GM10847 (cell line): Measurements from ENCODE around the gene ROBO1.

ENCODE experiments used
- POLR2A ChIP-seq: IDR thresholded peaks from 2 replicates; pipeline ENCODE4 v1.6.1; 2011; ENCODE audit not compliant: insufficient read length; ENCODE audit errors: extremely low read depth

The ROBO1 gene

GRCh38 chr3:79085171-79085570, 682.6 kb downstream of the ROBO1 start:
- TF ChIP-seq POLR2A: no peak

- TF ChIP-seq POLR2A: no peak
Observed at GRCh38 chr3:79081335-79081734, 686.5 kb downstream of the ROBO1 start.

GRCh38 chr3:79074558-79074957, 693.2 kb downstream of the ROBO1 start:
- TF ChIP-seq POLR2A: no peak

GRCh38 chr3:79067734-79068133, 700.1 kb downstream of the ROBO1 start:
- no peak for TF ChIP-seq POLR2A

DNA sequence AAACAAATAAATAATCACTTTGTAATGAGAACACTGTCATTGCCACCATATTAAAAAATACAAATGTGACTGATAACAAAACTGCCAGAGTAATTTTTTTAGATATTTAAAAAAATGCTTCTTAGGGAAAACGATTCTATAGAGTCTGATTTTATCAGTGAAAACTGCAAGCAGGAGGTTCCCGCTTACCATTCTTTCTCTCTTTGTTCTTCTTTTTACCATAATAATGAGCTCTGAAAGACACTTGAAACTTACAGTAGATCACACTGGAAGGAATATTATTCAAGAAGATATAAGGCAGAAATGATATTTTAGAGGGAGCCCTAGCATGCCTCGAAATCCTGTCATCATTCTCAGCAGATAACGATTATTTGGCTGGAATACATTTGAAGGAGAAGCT, 701.3 kb downstream of the ROBO1 start:
- TF ChIP-seq POLR2A: no peak

DNA sequence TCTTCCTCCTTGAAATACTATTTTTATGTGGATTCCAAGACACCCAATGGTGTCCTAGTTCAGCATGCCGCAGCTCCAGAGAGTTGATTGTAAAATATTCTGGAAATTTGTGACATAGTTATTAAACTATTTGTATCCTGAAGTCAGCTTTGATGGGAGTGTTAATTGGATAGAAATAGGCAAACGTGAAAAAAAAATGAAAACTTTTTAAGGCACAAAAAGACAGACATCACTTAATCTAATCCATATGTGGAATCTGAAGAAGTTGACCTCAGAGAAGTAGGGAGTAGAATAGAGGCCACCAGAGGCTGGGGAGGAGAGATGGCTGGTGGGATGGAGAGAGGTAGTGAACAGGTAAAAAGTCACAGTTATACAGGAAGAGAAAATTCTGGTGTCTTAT, 704.2 kb downstream of the ROBO1 start:
- TF ChIP-seq POLR2A: no peak

DNA sequence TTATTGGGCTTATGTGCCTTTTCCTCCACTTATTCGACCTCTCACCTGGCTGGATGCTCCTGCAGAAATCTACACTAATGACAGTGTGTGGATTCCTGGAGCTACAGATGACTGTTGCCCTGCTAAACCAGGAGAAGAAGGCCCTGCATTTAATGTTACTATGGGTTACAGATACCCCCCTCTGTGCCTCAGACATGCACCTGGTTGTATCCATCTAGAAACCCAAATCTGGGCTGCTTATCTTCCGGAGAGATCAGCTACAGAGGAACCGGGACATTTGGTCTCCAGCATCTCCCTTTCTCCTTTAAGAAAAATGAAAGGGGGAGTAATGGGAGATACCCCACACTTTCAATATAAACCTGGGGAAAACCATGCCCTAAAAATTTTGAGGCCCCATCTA, 710.0 kb downstream of the ROBO1 start:
- TF ChIP-seq POLR2A: no peak

DNA sequence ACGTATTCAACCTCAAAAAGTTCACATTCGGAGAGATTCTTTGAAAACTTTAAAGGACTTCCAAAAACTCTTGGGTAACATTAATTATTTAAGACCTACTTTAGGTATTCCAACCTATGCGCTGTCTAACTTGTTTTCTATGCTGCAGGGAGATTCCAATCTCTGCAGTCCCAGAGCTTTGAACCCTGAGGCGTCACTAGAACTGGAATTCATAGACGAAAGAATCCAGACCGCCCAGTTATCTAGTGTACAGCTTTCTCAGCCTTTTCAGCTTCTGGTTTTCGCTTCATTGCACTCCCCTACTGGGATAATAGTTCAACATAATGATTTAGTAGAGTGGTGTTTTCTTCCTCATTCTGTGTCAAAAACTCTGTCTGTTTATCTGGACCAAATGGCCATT, 711.3 kb downstream of the ROBO1 start:
- no peak for TF ChIP-seq POLR2A

- no peak for TF ChIP-seq POLR2A
Observed at GRCh38 chr3:79052054-79052681, 715.6 kb downstream of the ROBO1 start.

GRCh38 chr3:79047581-79047980, 720.2 kb downstream of the ROBO1 start:
- TF ChIP-seq POLR2A: no peak

DNA sequence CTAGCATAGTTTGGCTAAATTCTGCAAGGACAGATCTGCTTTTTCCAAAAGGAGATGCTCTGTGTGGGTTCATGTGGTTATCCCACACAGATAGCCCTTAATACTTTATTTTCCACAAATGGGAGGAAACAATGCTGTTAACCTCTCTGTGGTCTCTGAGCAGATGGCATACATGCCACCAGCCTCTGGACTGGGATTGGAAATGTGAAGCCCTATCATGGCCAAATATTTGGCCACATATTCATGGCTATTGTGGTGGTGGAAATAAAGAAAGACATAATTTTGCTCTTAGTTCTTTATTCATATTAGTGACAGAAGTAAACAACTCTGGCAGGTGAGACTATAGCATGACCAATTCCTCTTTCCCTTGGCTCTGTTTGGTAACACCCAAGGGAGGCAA, 726.2 kb downstream of the ROBO1 start:
- no peak for TF ChIP-seq POLR2A

DNA sequence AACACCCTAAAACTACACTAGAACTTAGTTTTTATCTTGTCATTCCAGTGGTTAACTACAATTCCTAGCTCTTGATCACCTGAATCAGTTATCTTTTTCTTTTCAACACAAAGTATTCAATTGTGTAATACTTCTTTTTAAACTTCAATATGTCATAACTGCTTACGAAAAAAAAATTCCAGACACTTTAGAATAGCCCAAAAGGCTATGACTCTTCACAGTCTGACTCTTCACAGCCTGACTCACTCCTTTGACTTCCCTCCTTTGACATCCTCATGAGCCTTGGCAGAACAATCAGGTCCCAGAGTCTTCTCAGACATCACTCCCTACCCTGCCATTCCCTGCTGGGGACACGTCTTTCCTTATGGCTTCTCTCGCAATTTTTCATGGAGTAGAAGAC, 727.1 kb downstream of the ROBO1 start:
- TF ChIP-seq POLR2A: no peak

DNA sequence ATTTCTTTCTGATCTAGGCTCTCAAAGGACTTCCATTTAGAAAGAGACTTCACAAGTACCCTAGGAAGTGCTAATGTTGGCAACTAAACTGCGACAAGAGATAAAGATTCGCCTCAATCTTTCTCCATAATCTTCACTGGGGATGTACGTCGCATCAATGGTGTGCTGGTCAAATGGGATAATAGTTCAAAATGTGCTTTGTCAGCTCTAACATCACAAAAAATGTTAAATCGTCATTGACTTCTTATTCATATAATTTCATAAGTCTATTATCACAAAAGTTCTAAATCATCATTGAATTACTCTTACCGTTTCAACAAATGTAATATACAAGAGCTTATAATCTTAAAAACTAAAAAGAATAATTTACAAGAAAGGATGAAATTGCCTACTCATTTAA, 727.7 kb downstream of the ROBO1 start:
- TF ChIP-seq POLR2A: no peak

GRCh38 chr3:79039192-79039591, 728.6 kb downstream of the ROBO1 start:
- TF ChIP-seq POLR2A: no peak

DNA sequence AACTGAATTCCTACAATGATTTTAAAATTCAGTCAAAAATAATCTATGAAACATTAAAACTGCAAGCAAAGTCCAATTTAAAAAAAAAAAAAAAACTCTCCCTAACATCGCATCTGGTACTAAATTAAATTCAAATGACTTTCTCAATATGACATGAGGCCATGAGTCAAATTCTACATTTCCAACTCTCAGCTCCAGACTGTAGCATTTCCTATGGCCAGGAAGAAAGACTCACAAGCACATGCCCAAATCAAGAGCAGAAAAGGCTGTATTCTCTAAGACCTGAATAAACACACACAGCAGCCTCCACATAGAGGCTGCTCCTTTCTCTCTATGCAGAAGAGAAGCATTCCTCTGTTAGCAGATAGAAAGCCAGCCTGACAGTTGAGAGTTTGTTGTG, 729.2 kb downstream of the ROBO1 start:
- TF ChIP-seq POLR2A: no peak

DNA sequence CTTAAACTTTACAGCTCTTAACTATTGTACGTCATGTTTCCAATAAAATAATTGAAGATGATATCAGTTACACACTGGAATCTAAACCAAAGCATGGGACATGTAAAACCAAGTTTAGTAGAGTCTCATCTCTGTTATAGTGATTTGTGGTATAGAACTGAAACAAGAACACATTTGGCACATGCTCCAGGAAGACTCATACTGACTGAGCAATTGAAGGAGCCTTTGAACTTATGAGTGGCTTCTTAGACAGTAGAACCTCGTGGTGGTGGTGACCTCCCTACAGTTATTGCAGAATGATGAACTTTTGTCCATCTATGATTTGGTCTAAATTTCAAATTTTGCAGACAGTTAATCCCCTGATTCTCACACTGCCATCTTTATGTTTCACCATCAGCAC, 729.7 kb downstream of the ROBO1 start:
- no peak for TF ChIP-seq POLR2A

- TF ChIP-seq POLR2A: no peak
Observed at GRCh38 chr3:79032686-79033318, 735.0 kb downstream of the ROBO1 start.
